Calu3 (cell line): ENCODE measurements around the gene FAM98C. TPM values are rescaled to one million over a fixed set of nuclear protein-coding genes. Genes with fewer than 3 reads are reported as not detected.

Source experiments
- BruUV-seq: library from RNA; stranded (reverse); fragments of 400-500 nt; replicated peaks from 2 replicates; lab custom pipeline; 2021; lab: Mats Ljungman, UMichigan
- CTCF ChIA-PET: fragments of 300-600 bp; sonication (Branson Sonifier 250); formaldehyde crosslinking; loops from one replicate; lab custom pipeline; 2022; ENCODE audit warnings: antibody characterized with exemption; lab: Charles Lee
- DNase-seq: peaks from one replicate; pipeline ENCODE4 v3.0.0; 2022
- H3K27ac Mint-ChIP-seq: one replicate; pipeline ENCODE4 v1.8.0; 2022; ENCODE audit warnings: mixed read lengths; ENCODE audit not compliant: unreplicated experiment
- H3K27me3 Mint-ChIP-seq: one replicate; pipeline ENCODE4 v1.8.0; 2022; ENCODE audit warnings: mixed read lengths; ENCODE audit not compliant: unreplicated experiment
- H3K36me3 Mint-ChIP-seq: one replicate; pipeline ENCODE4 v1.8.0; 2022; ENCODE audit warnings: mild to moderate bottlenecking, moderate library complexity, mixed read lengths; ENCODE audit not compliant: insufficient read depth, unreplicated experiment
- H3K4me1 Mint-ChIP-seq: one replicate; pipeline ENCODE4 v1.8.0; 2022; ENCODE audit warnings: mild to moderate bottlenecking, low read depth, mixed read lengths; ENCODE audit not compliant: unreplicated experiment
- H3K4me3 Mint-ChIP-seq: one replicate; pipeline ENCODE4 v1.8.0; 2022; ENCODE audit warnings: mild to moderate bottlenecking, low read depth, moderate library complexity, mixed read lengths; ENCODE audit not compliant: unreplicated experiment
- H3K9me3 Mint-ChIP-seq: one replicate; pipeline ENCODE4 v1.8.0; 2022; ENCODE audit warnings: low read depth, mixed read lengths; ENCODE audit not compliant: unreplicated experiment
- intact Hi-C: fragments of 100-400 bp; cut with micrococcal nuclease; formaldehyde crosslinking; loops from one replicate; pipeline ENCODE4 v1.10.0; 2022; ENCODE audit not compliant: unreplicated experiment
- total RNA-seq: library from RNA; stranded (reverse); gene quantifications from 2 replicates; pipeline ENCODE4 v1.2.3, GENCODE V29; 2022
- TF ChIP-seq, protein P1 (sequence below): fragments of 200-600 bp; IDR thresholded peaks from one replicate; pipeline ENCODE4 v1.8.0; 2022; ENCODE audit warnings: antibody characterized with exemption; ENCODE audit not compliant: unreplicated experiment

FAM98C gene
- total RNA-seq, 1 experiment from 2014 or later = 31.4 TPM

DNA sequence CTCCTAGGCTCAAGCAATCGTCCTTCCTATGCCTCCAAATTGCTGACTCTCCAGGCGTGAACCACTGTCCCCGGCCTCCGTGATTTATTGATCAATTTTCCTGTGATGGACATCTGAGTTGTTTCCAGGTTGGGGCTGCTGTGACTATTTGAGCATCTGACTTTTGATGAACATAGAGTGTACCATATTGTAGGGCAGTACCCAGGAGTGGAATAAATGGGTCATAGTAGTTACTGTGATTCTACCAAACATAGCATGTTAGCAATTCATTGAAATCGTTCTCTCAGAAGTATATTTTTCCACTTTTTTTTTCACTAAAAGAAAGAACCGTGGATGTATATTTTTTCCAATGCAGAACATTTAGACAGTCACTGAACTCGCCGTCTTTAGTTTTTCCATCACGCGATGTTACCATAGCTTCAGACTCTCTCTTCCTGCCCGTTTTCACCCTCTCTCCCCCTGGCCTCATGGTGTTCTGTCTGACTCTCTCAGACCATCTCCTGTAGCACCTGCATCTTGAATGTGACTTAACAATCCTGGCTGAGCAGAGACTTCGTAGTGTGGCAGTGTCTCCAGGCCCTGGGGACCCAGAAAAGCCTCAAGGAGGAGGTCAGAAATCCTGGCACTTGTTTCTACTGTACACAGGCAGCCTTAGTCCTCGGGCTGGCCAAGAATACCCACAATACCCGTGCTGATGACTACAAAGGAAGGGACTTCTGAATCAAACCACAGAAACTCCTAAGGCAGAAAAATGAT, 26.3 kb downstream of the FAM98C start:
- no peak for DNase-seq
- Mint-ChIP-seq H3K27ac (no peak overlapping the region), H3K36me3 (no peaks in the 10 kb centered on the region), H3K4me3 (no peak overlapping the region), H3K27me3 (peaks cover 76% of the 10 kb centered on the region), H3K4me1 (no peaks in the 10 kb centered on the region), H3K9me3 (no peaks in the 10 kb centered on the region)
- no TSS peak for BruUV-seq
- CTCF ChIA-PET = interaction anchor here (1.6 kb wide), 1 partner anchor 17 kb away, joined by 3 read pairs; no protein-coding TSS in a partner anchor
- intact Hi-C loops = no loop called here
- TF ChIP-seq, protein P1, sequence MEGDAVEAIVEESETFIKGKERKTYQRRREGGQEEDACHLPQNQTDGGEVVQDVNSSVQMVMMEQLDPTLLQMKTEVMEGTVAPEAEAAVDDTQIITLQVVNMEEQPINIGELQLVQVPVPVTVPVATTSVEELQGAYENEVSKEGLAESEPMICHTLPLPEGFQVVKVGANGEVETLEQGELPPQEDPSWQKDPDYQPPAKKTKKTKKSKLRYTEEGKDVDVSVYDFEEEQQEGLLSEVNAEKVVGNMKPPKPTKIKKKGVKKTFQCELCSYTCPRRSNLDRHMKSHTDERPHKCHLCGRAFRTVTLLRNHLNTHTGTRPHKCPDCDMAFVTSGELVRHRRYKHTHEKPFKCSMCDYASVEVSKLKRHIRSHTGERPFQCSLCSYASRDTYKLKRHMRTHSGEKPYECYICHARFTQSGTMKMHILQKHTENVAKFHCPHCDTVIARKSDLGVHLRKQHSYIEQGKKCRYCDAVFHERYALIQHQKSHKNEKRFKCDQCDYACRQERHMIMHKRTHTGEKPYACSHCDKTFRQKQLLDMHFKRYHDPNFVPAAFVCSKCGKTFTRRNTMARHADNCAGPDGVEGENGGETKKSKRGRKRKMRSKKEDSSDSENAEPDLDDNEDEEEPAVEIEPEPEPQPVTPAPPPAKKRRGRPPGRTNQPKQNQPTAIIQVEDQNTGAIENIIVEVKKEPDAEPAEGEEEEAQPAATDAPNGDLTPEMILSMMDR = no peak

DNA sequence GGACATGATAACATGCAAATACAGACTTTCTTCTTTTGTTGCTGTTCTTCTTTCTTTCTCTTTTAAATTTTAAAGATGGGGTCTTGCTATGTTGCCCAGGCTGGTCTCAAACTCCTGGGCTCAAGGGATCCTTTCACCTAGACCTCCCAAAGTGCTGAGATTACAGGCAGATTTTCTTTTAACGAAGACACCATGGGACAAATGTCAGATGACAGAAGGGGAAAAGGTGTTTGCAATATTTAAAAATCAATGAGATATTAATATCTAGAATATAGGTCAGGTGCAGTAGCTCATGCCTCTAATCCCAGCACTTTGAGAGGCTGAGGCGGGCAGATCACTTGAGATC, 26.9 kb downstream of the FAM98C start:
- no TSS peak for BruUV-seq
- no peak overlapping the region for H3K4me3 Mint-ChIP-seq

GRCh38 chr19:38430931-38431330, 28.0 kb downstream of the FAM98C start:
- CTCF ChIA-PET = interaction anchor here (0.7 kb wide), 1 partner anchor 48 kb away, joined by 3 read pairs; no protein-coding TSS in a partner anchor
- BruUV-seq = no TSS peak
- Mint-ChIP-seq H3K36me3 (no peaks in the 10 kb centered on the region), H3K4me3 (no peak overlapping the region), H3K9me3 (no peaks in the 10 kb centered on the region), H3K4me1 (no peaks in the 10 kb centered on the region), H3K27ac (no peak overlapping the region), H3K27me3 (peaks cover 71% of the 10 kb centered on the region)
- TF ChIP-seq, protein P1 = no peak
- intact Hi-C loops = no loop called here
- DNase-seq = no peak

More for the DNA sequence above, 26.9 kb downstream of the FAM98C start:
- H3K36me3 Mint-ChIP-seq = no peaks in the 10 kb centered on the region
- intact Hi-C loops = no loop called here
- H3K9me3 Mint-ChIP-seq = no peaks in the 10 kb centered on the region
- DNase-seq = no peak
- H3K4me1 Mint-ChIP-seq = no peaks in the 10 kb centered on the region
- no peak overlapping the region for H3K27ac Mint-ChIP-seq
- CTCF ChIA-PET = interaction anchor here (1.6 kb wide), 1 partner anchor 17 kb away, joined by 3 read pairs; no protein-coding TSS in a partner anchor
- peaks cover 80% of the 10 kb centered on the region for H3K27me3 Mint-ChIP-seq
- TF ChIP-seq, protein P1 = no peak

DNA sequence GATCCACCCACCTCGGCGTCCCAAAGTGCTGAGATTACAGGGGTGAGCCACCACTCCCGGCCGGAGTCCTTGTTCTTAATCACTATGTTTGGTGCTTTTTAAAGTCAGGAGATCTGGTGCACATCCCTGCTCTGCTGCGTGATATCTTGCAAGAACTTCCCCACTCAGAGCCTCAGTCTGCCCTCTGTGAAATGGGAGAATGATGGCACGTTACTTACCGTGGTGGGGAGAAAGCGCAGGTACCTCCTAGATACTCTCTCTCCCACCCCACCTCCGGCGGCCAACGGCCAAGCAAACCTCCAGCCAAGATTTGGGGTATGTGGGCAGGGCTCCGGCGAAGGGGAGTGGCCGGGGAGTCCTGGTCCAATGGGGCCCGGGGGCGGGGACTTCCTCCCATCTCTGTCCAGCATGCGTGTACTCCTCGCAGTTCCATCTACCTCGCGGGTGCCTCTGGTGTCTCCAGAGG, 30.4 kb downstream of the FAM98C start, which contains the start of gene RYR1:
TSS of gene RYR1 (plus strand) at position 424 of the 466 bp plus-strand sequence. CDS start 139 bp downstream, outside the sequence.
- H3K4me3 Mint-ChIP-seq = no peak within 1 kb of the TSS
- no peak for DNase-seq
- no peak within 1 kb of the TSS for H3K27ac Mint-ChIP-seq
- TF ChIP-seq, protein P1 = no peak
- intact Hi-C loops = no loop called here
- H3K27me3 Mint-ChIP-seq = peaks cover 64% of the 10 kb centered on the region
- no peaks in the 10 kb centered on the region for H3K4me1 Mint-ChIP-seq
- H3K36me3 Mint-ChIP-seq = no peaks in the 10 kb centered on the region
- BruUV-seq = no TSS peak
- CTCF ChIA-PET = no interaction called here
- no peaks in the 10 kb centered on the region for H3K9me3 Mint-ChIP-seq
